Stimulated activated CD4-positive, alpha-beta T cell treated with anti-CD3 and anti-CD28 coated beads, Interleukin-4, amount 100 ng/mL, for 24 hours (primary cell): ENCODE measurements around the gene RAD51B.
"Not testable (repeated sequence)": the region's sequence is repeated elsewhere in the genome, so short reads cannot be mapped to it uniquely, and the experiment has no call there.

ENCODE experiments used
- DNase-seq: peaks from one replicate; pipeline ENCODE4 v3.0.0-alpha.2; 2020

Gene RAD51B

GRCh38 chr14:68219407-68219806 lies 399.8 kb downstream of the RAD51B start:
- DNase-seq: no peak

- DNase-seq: not testable (repeated sequence)
These were observed 401.5 kb downstream of the RAD51B start for GRCh38 chr14:68221046-68221445.

GRCh38 chr14:68222154-68222553 lies 402.6 kb downstream of the RAD51B start:
- DNase-seq: no peak

- no peak for DNase-seq
These were observed 403.1 kb downstream of the RAD51B start for GRCh38 chr14:68222726-68223125.

- no peak for DNase-seq
These were observed 404.1 kb downstream of the RAD51B start for GRCh38 chr14:68223631-68224030.

- DNase-seq: no peak
These were observed 405.7 kb downstream of the RAD51B start for GRCh38 chr14:68225321-68225720.

GRCh38 chr14:68226523-68226922 lies 406.9 kb downstream of the RAD51B start:
- no peak for DNase-seq

- DNase-seq: no peak
These were observed 409.1 kb downstream of the RAD51B start for GRCh38 chr14:68228656-68229055.

GRCh38 chr14:68229423-68230100 lies 410.0 kb downstream of the RAD51B start:
- no peak for DNase-seq

- no peak for DNase-seq
These were observed 410.8 kb downstream of the RAD51B start for GRCh38 chr14:68230202-68230949.

GRCh38 chr14:68230950-68231717 lies 411.6 kb downstream of the RAD51B start:
- no peak for DNase-seq

GRCh38 chr14:68231898-68232297 lies 412.3 kb downstream of the RAD51B start:
- no peak for DNase-seq

- peak; percentile 59 for DNase-seq
These were observed 412.9 kb downstream of the RAD51B start for GRCh38 chr14:68232300-68233055.

GRCh38 chr14:68233101-68233784 lies 413.7 kb downstream of the RAD51B start:
- DNase-seq: no peak

- no peak for DNase-seq
These were observed 414.7 kb downstream of the RAD51B start for GRCh38 chr14:68234101-68234905.

GRCh38 chr14:68235011-68235410 lies 415.4 kb downstream of the RAD51B start:
- no peak for DNase-seq

GRCh38 chr14:68236582-68237458 lies 417.2 kb downstream of the RAD51B start:
- no peak for DNase-seq

GRCh38 chr14:68238551-68238950 lies 419.0 kb downstream of the RAD51B start:
- DNase-seq: no peak

GRCh38 chr14:68238976-68239375 lies 419.4 kb downstream of the RAD51B start:
- no peak for DNase-seq

- no peak for DNase-seq
These were observed 420.6 kb downstream of the RAD51B start for GRCh38 chr14:68239988-68240771.
